IPS DF 6.9 (cell line): ENCODE results near the gene CNTNAP2.

ENCODE experiments used
- DNase-seq: peaks from one replicate; pipeline ENCODE4 v3.0.0-alpha.2; 2013; ENCODE audit warnings: low read depth, low spot score
- H3K27ac ChIP-seq: one replicate; pipeline ENCODE4 v1.5.1; 2013; ENCODE audit warnings: low read length, control low read depth
- H3K27me3 ChIP-seq: 2 replicates; pipeline ENCODE4 v1.6.1; 2013; ENCODE audit warnings: mild to moderate bottlenecking, low read length; ENCODE audit not compliant: control insufficient read depth, insufficient read depth
- H3K36me3 ChIP-seq: 2 replicates; pipeline ENCODE4 v1.6.1; 2013; ENCODE audit warnings: low read length; ENCODE audit not compliant: control insufficient read depth, insufficient read depth
- H3K4me1 ChIP-seq: 2 replicates; pipeline ENCODE4 v1.6.1; 2013; ENCODE audit warnings: low read length; ENCODE audit not compliant: control insufficient read depth, insufficient read depth
- H3K4me3 ChIP-seq: 2 replicates; pipeline ENCODE4 v1.5.1; 2013; ENCODE audit warnings: mild to moderate bottlenecking, low read length
- H3K9me3 ChIP-seq: 2 replicates; pipeline ENCODE4 v1.6.1; 2013; ENCODE audit warnings: low read length, inconsistent platforms; ENCODE audit not compliant: control insufficient read depth, insufficient read depth
- WGBS: extraction: QIAGEN DNeasy Blood & Tissue Kit; methylation state at CpG from one replicate; pipeline ENCODE4 v1.1.7; 2013; ENCODE audit warnings: mixed read lengths, missing lambda C conversion rate; ENCODE audit not compliant: insufficient read length, insufficient coverage; 5-methylcytosine and 5-hydroxymethylcytosine counted together

The CNTNAP2 gene

GRCh38 chr7:147406521-147407135 is 1290.0 kb downstream of the CNTNAP2 start:
- no peak for DNase-seq
- H3K9me3 ChIP-seq, result no peaks in the 10 kb centered on the region
- 100% methylated on average over 1 of the region's 3 CpGs for WGBS
- no peaks in the 10 kb centered on the region for H3K4me1 ChIP-seq
- H3K27ac ChIP-seq, result no peak overlapping the region
- no peaks in the 10 kb centered on the region for H3K36me3 ChIP-seq
- H3K27me3 ChIP-seq, result no peaks in the 10 kb centered on the region
- no peak overlapping the region for H3K4me3 ChIP-seq

- Histone ChIP-seq H3K27me3 (no peaks in the 10 kb centered on the region), H3K4me3 (no peak overlapping the region), H3K4me1 (no peaks in the 10 kb centered on the region), H3K9me3 (no peaks in the 10 kb centered on the region), H3K36me3 (no peaks in the 10 kb centered on the region), H3K27ac (no peak overlapping the region)
- DNase-seq, result no peak
Observed at GRCh38 chr7:147411096-147411495, 1294.5 kb downstream of the CNTNAP2 start.

DNA sequence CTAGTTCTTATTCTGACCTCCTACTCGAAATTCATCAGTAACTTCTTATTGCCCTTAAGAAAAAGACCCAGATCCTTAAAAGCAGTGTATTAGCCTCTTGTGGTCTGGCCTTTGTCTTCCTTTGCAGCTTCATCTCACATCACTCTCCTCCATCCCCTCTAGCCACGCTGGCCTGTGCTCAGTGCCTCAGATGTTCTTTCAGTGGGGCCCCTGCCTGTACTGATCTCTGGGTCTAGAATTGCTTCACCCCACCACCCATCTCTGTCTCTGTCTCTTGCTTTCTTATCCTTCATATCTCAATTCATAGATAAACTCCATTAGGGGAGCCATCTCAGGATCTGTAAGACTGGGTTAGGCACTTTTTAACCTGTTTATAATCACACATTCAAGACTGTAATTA is 1295.5 kb downstream of the CNTNAP2 start:
- no peaks in the 10 kb centered on the region for H3K36me3 ChIP-seq
- DNase-seq, result no peak
- H3K4me1 ChIP-seq, result no peaks in the 10 kb centered on the region
- no peak overlapping the region for H3K4me3 ChIP-seq
- H3K27ac ChIP-seq, result no peak overlapping the region
- WGBS, result no CpG with 5 or more reads among the region's 2 CpGs
- H3K9me3 ChIP-seq, result no peaks in the 10 kb centered on the region
- H3K27me3 ChIP-seq, result no peaks in the 10 kb centered on the region

DNA sequence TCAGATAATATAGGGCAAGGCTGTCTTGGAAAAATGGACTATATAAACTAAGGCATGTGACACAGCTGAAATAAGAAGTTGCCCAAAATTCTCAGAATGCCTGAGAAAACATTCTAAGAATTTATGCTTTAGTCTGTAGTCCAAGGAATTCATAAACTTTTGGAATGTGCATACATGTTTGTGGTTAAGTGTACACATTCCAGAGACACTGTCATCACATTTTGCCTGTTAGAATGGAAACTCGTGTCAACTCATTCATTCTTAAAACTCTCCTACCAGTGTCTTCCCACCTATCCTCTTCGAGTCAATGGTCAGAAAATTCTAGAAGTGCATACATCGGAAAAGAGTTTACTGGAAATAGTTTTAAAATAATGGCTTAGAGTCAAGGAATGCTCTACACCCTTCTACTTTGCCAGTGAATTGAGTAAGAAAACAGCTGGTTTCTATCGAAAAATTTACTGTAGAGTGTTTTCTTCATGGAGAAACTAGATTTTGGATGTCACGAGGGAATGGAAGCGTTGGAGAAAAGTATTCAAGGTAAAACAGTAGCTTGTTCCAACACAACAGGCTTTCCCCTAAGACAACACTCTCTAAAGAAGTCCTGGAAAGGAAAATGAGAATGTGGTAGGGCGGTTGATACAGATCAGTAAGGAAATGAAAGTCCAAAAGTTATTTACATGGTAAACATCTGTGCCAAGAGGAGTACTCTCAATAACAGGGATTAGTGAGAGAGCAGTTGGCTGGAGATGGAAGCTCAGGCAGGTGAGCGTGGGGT is 1296.4 kb downstream of the CNTNAP2 start:
- DNase-seq, result no peak
- Histone ChIP-seq H3K9me3 (no peaks in the 10 kb centered on the region), H3K4me1 (no peaks in the 10 kb centered on the region), H3K4me3 (no peak overlapping the region), H3K27ac (no peak overlapping the region), H3K27me3 (no peaks in the 10 kb centered on the region), H3K36me3 (no peaks in the 10 kb centered on the region)
- WGBS, result no CpG with 5 or more reads among the region's 8 CpGs

- no peaks in the 10 kb centered on the region for H3K4me1 ChIP-seq
- H3K4me3 ChIP-seq, result no peak overlapping the region
- no peaks in the 10 kb centered on the region for H3K9me3 ChIP-seq
- DNase-seq, result no peak
- no peak overlapping the region for H3K27ac ChIP-seq
- H3K36me3 ChIP-seq, result no peaks in the 10 kb centered on the region
- no peaks in the 10 kb centered on the region for H3K27me3 ChIP-seq
Observed at GRCh38 chr7:147413557-147413870, 1296.9 kb downstream of the CNTNAP2 start.

DNA sequence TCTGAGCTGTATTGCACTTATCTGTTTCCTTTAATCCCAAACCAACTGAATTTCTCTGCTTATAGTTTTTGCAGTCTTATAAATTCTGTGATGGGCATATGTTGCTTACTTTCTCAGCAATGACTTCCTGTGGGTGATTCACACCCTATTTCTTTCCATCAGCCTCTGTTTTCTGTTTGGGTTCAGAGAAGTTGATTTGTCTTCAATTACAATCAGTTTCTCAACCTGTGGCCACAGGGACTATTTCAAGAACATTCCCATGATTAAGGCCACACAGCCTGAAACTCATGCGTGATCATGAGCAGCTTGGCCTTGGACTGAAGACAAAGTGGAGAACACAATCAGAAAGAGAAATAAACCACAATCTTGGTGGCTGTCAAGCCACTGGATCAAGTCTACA is 1299.4 kb downstream of the CNTNAP2 start:
- WGBS, result no CpG with 5 or more reads among the region's 1 CpG
- Histone ChIP-seq H3K36me3 (no peaks in the 10 kb centered on the region), H3K27me3 (no peaks in the 10 kb centered on the region), H3K9me3 (no peaks in the 10 kb centered on the region), H3K4me1 (no peaks in the 10 kb centered on the region), H3K27ac (no peak overlapping the region), H3K4me3 (no peak overlapping the region)
- DNase-seq, result no peak

DNA sequence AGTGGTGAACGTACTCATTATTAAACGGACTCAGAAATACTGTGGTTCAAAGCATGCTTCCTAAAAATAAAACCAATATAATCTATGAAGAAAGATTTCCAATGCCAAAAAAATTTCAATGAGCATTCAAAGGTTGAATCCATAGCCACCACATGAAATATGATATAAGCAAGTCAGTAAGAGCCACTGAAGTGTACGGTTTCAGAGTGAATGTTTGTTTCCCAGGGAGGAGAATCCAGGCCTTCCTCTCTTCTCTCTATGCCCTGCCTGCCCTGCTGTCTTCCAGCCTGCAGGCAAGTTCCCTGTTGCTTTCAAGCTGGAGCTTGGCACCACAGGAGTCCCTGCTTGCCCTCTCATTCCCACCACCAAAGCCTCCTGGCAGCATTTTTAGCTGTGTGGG is 1302.4 kb downstream of the CNTNAP2 start:
- H3K27me3 ChIP-seq, result no peaks in the 10 kb centered on the region
- H3K4me3 ChIP-seq, result no peak overlapping the region
- no peak overlapping the region for H3K27ac ChIP-seq
- DNase-seq, result no peak
- no peaks in the 10 kb centered on the region for H3K9me3 ChIP-seq
- WGBS, result no CpG with 5 or more reads among the region's 3 CpGs
- no peaks in the 10 kb centered on the region for H3K36me3 ChIP-seq
- no peaks in the 10 kb centered on the region for H3K4me1 ChIP-seq

GRCh38 chr7:147423875-147424274 is 1307.3 kb downstream of the CNTNAP2 start:
- Histone ChIP-seq H3K9me3 (no peaks in the 10 kb centered on the region), H3K4me1 (no peaks in the 10 kb centered on the region), H3K36me3 (no peaks in the 10 kb centered on the region), H3K27ac (no peak overlapping the region), H3K4me3 (no peak overlapping the region), H3K27me3 (no peaks in the 10 kb centered on the region)
- no peak for DNase-seq
- 100% methylated on average over 1 of the region's 1 CpG for WGBS

- Histone ChIP-seq H3K9me3 (no peaks in the 10 kb centered on the region), H3K27ac (no peak overlapping the region), H3K36me3 (no peaks in the 10 kb centered on the region), H3K4me3 (no peak overlapping the region), H3K27me3 (peaks cover 2% of the 10 kb centered on the region; the same call in 1 of the 2 replicates), H3K4me1 (no peaks in the 10 kb centered on the region)
- DNase-seq, result no peak
- no CpG with 5 or more reads among the region's 1 CpG for WGBS
Observed at GRCh38 chr7:147428075-147428474, 1311.5 kb downstream of the CNTNAP2 start.

GRCh38 chr7:147429961-147430360 is 1313.4 kb downstream of the CNTNAP2 start:
- Histone ChIP-seq H3K4me1 (no peaks in the 10 kb centered on the region), H3K36me3 (no peaks in the 10 kb centered on the region), H3K27ac (no peak overlapping the region), H3K27me3 (peaks cover 7% of the 10 kb centered on the region), H3K4me3 (no peak overlapping the region), H3K9me3 (no peaks in the 10 kb centered on the region)
- no peak for DNase-seq

GRCh38 chr7:147432079-147432478 is 1315.5 kb downstream of the CNTNAP2 start:
- WGBS, result no CpG with 5 or more reads among the region's 2 CpGs
- Histone ChIP-seq H3K36me3 (no peaks in the 10 kb centered on the region), H3K4me1 (no peaks in the 10 kb centered on the region), H3K4me3 (no peak overlapping the region), H3K27ac (no peak overlapping the region), H3K9me3 (no peaks in the 10 kb centered on the region), H3K27me3 (peaks cover 19% of the 10 kb centered on the region)
- no peak for DNase-seq
